Parathyroid adenoma (tissue), 2 donors: ENCODE measurements around the gene REL.
"Not testable (repeated sequence)": the region's sequence is repeated elsewhere in the genome, so short reads cannot be mapped to it uniquely, and the experiment has no call there.

Source experiments
- H2AFZ ChIP-seq: fragments of 300-600 bp; sonication (generic); one replicate; pipeline ENCODE4 v1.7.0; 2017; ENCODE audit warnings: antibody characterized with exemption, mild to moderate bottlenecking
- H3K27ac ChIP-seq: fragments of 300-600 bp; sonication (generic); one replicate; pipeline ENCODE4 v1.7.0; 2017
- H3K27me3 ChIP-seq: fragments of 300-600 bp; sonication (generic); one replicate; pipeline ENCODE4 v1.7.0; 2017; ENCODE audit warnings: low read length; ENCODE audit not compliant: control insufficient read depth, insufficient read depth
- H3K36me3 ChIP-seq: fragments of 300-600 bp; sonication (generic); one replicate; pipeline ENCODE4 v1.7.0; 2017; ENCODE audit warnings: low read length; ENCODE audit not compliant: control insufficient read depth, insufficient read depth
- H3K4me1 ChIP-seq: fragments of 300-600 bp; sonication (generic); one replicate; pipeline ENCODE4 v1.7.0; 2017; ENCODE audit warnings: control low read depth
- H3K4me2 ChIP-seq: fragments of 300-600 bp; sonication (generic); one replicate; pipeline ENCODE4 v1.7.0; 2017; ENCODE audit warnings: low read length
- H3K4me3 ChIP-seq: fragments of 300-600 bp; sonication (generic); one replicate; pipeline ENCODE4 v1.7.0; 2017; ENCODE audit warnings: low read depth, low read length
- H3K79me2 ChIP-seq: fragments of 300-600 bp; sonication (generic); one replicate; pipeline ENCODE4 v1.7.0; 2017; ENCODE audit warnings: control low read depth
- H3K9ac ChIP-seq: fragments of 300-600 bp; sonication (generic); one replicate; pipeline ENCODE4 v1.7.0; 2017; ENCODE audit warnings: mild to moderate bottlenecking
- H3K9me3 ChIP-seq: fragments of 300-600 bp; sonication (generic); one replicate; pipeline ENCODE4 v1.7.0; 2017; ENCODE audit warnings: low read length; ENCODE audit not compliant: control insufficient read depth
- TF ChIP-seq, protein P1 (sequence below): fragments of 300-600 bp; sonication (generic); IDR thresholded peaks from one replicate; pipeline ENCODE4 v1.7.0; 2017; ENCODE audit warnings: antibody characterized with exemption, mild to moderate bottlenecking
- donor health status: primary hyperparathyroidism.

REL gene

DNA sequence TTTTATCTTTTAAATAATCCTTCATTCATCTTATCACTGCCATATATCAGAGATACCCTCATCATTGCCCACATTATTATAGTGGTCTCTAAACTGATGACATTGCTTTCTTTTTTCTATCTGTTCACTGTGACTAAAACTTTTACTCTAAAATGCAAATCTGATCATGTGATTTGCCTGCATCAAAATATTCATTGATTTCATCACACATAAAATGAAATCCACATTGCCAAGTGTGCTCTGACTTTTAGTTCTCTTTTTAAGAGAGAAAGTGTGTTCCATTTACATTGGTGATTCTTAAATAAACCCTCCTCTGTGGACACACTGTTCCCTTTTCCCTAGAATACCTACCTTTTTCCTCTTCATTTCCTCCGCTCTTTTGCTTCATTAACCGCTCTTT is 7.5 kb downstream of the REL start:
- TF ChIP-seq, protein P1, sequence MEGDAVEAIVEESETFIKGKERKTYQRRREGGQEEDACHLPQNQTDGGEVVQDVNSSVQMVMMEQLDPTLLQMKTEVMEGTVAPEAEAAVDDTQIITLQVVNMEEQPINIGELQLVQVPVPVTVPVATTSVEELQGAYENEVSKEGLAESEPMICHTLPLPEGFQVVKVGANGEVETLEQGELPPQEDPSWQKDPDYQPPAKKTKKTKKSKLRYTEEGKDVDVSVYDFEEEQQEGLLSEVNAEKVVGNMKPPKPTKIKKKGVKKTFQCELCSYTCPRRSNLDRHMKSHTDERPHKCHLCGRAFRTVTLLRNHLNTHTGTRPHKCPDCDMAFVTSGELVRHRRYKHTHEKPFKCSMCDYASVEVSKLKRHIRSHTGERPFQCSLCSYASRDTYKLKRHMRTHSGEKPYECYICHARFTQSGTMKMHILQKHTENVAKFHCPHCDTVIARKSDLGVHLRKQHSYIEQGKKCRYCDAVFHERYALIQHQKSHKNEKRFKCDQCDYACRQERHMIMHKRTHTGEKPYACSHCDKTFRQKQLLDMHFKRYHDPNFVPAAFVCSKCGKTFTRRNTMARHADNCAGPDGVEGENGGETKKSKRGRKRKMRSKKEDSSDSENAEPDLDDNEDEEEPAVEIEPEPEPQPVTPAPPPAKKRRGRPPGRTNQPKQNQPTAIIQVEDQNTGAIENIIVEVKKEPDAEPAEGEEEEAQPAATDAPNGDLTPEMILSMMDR: no peak
- H2AFZ ChIP-seq: no peak overlapping the region
- H3K36me3 ChIP-seq: no peaks in the 10 kb centered on the region
- H3K9me3 ChIP-seq: no peaks in the 10 kb centered on the region
- peaks cover 9% of the 10 kb centered on the region for H3K79me2 ChIP-seq
- H3K27ac ChIP-seq: no peak overlapping the region
- no peak overlapping the region for H3K4me3 ChIP-seq
- peaks cover 4% of the 10 kb centered on the region for H3K4me1 ChIP-seq
- no peak overlapping the region for H3K9ac ChIP-seq
- H3K27me3 ChIP-seq: no peaks in the 10 kb centered on the region
- peak overlapping the region; percentile 24 for H3K4me2 ChIP-seq

DNA sequence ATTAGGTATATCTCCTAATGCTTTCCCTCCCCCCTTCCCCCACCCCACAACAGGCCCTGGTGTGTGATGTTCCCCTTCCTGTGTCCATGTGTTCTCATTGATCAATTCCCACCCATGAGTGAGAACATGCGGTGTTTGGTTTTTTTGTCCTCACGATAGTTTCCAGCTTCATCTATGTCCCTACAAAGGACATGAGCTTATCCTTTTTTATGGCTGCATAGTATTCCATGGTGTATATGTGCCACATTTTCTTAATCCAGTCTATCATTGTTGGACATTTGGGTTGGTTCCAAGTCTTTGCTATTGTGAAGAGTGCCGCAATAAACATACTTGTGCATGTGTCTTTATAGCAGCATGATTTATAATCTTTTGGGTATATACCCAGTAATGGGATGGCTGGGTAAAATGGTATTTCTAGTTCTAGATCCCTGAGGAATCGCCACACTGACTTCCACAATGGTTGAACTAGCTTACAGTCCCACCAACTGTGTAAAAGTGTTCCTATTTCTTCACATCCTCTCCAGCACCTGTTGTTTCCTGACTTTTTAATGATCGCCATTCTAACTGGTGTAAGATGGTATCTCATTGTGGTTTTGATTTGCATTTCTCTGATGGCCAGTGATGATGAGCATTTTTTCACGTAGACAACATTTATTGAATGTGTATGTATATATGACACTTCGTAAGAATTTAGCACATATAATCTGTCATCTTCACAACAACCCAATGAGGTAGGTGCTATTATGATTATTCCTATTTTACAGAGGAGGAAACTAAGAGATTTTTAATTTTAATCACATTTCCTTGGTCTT is 8.4 kb downstream of the REL start:
- H3K79me2 ChIP-seq, H3K36me3 ChIP-seq, H3K27ac ChIP-seq, H3K4me3 ChIP-seq, H3K9ac ChIP-seq, H3K27me3 ChIP-seq, H3K4me1 ChIP-seq, H2AFZ ChIP-seq, H3K4me2 ChIP-seq, H3K9me3 ChIP-seq: not testable (repeated sequence)

DNA sequence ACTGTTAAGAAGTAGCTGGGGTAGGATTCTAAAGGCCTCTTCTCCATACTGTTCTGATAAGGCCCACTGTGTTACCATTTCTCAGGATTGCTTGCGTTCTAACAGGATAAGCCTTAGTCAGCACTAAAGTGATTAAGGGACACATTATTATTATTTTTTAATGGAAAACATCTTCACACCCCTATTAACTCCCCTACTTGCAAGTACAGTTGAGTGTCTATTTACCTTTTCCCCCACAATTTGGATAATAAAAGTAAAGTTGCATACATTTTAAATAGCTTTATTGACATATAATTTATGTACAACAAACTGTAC is 9.0 kb downstream of the REL start:
- Histone ChIP-seq H3K4me1 (peaks cover 4% of the 10 kb centered on the region), H3K79me2 (peaks cover 9% of the 10 kb centered on the region), H3K9me3 (no peaks in the 10 kb centered on the region), H3K27ac (no peak overlapping the region), H3K36me3 (no peaks in the 10 kb centered on the region), H3K4me2 (no peak overlapping the region), H3K9ac (no peak overlapping the region), H3K4me3 (no peak overlapping the region), H2AFZ (no peak overlapping the region), H3K27me3 (no peaks in the 10 kb centered on the region)
- TF ChIP-seq, protein P1: no peak

DNA sequence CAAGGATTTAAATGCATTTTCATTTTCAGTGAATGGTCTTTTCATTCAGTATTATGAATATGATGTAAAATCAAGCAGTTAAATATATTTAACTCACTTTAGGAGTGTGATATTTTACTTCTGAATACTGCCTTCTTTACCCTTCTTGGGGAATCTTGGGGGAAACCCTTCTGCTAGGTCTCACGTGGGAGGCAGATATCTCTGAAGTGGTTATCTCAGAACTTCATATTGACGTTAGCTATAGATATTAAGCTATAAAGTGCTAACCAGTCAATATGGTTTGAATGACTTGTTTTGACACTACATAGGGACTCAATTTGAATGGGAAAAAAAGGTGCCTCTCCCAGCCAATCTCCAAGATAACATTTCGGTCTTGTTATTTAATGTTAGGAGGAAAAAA is 9.8 kb downstream of the REL start:
- H3K27me3 ChIP-seq: no peaks in the 10 kb centered on the region
- H3K4me3 ChIP-seq: no peak overlapping the region
- no peak overlapping the region for H3K4me2 ChIP-seq
- TF ChIP-seq, protein P1: no peak
- H2AFZ ChIP-seq: no peak overlapping the region
- H3K9me3 ChIP-seq: no peaks in the 10 kb centered on the region
- H3K36me3 ChIP-seq: no peaks in the 10 kb centered on the region
- H3K4me1 ChIP-seq: peaks cover under 1% of the 10 kb centered on the region
- H3K79me2 ChIP-seq: peaks cover 9% of the 10 kb centered on the region
- no peak overlapping the region for H3K27ac ChIP-seq
- H3K9ac ChIP-seq: no peak overlapping the region

DNA sequence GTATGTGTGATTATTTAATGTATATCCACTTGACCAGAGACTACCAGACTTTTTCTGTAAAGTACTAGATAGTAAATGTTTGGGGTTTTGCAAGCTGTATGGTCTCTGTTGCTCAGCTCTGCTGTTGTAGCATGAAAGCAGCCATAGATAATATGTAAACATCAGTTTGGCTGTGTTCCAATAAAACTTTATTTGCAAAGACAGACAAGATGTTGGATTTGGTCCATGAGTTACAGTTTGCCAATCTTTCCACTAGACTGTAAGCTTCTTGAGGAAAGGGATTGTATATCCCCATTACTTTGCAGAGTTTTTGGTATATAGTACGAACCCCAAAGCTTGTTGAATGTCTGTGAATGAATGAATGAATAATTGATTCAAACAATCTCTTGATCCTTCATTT is 17.2 kb downstream of the REL start:
- no peaks in the 10 kb centered on the region for H3K27me3 ChIP-seq
- H3K36me3 ChIP-seq: no peaks in the 10 kb centered on the region
- no peak overlapping the region for H3K4me3 ChIP-seq

More for the DNA sequence above, 17.2 kb downstream of the REL start:
- Histone ChIP-seq H3K79me2 (peaks cover 3% of the 10 kb centered on the region), H3K9me3 (no peaks in the 10 kb centered on the region), H3K9ac (no peak overlapping the region), H2AFZ (no peak overlapping the region), H3K4me1 (no peaks in the 10 kb centered on the region), H3K27ac (no peak overlapping the region), H3K4me2 (no peak overlapping the region)
- TF ChIP-seq, protein P1: no peak
